RWPE2 (cell line): ENCODE measurements around the gene DPM2.

Experiments
- ATAC-seq: fragments of 200-7000 bp; cut with Tn5 transposase; 3 replicates; pipeline ENCODE4 v1.9.1; 2021; ENCODE audit warnings: low read depth
- DNase-seq: peaks from one replicate; pipeline ENCODE4 v3.0.0-alpha.2; 2020; ENCODE audit warnings: low spot score
- H3K27ac ChIP-seq: fragments of 450-650 bp; 2 replicates; pipeline ENCODE4 v1.5.1; 2017; ENCODE audit warnings: mild to moderate bottlenecking; ENCODE audit not compliant: poor library complexity, severe bottlenecking
- H3K27me3 ChIP-seq: fragments of 250-450 bp; sonication (Bioruptor Pico); 2 replicates; pipeline ENCODE4 v1.5.1; 2021; ENCODE audit warnings: mild to moderate bottlenecking, moderate library complexity; ENCODE audit not compliant: insufficient read depth, poor library complexity, severe bottlenecking
- H3K36me3 ChIP-seq: fragments of 250-450 bp; sonication (Bioruptor Pico); 2 replicates; pipeline ENCODE4 v1.5.1; 2020; ENCODE audit warnings: low read depth, mild to moderate bottlenecking, moderate library complexity
- H3K4me1 ChIP-seq: fragments of 250-450 bp; sonication (Bioruptor Pico); 2 replicates; pipeline ENCODE4 v1.5.1; 2021; ENCODE audit warnings: mild to moderate bottlenecking, moderate library complexity; ENCODE audit not compliant: insufficient read depth, poor library complexity, severe bottlenecking
- H3K4me3 ChIP-seq: fragments of 250-450 bp; sonication (Bioruptor Pico); 2 replicates; pipeline ENCODE4 v1.5.1; 2021; ENCODE audit warnings: mild to moderate bottlenecking, moderate library complexity; ENCODE audit not compliant: severe bottlenecking
- H3K9me3 ChIP-seq: fragments of 250-450 bp; sonication (Bioruptor Pico); 2 replicates; pipeline ENCODE4 v1.5.1; 2021; ENCODE audit warnings: mild to moderate bottlenecking, moderate library complexity; ENCODE audit not compliant: severe bottlenecking
- CTCF ChIP-seq: fragments of 450-650 bp; IDR thresholded peaks from one replicate; pipeline ENCODE4 v1.5.1; 2017; ENCODE audit warnings: mild to moderate bottlenecking, moderate library complexity; ENCODE audit not compliant: poor library complexity, severe bottlenecking

DPM2 gene

GRCh38 chr9:127918183-127919107, 19.2 kb downstream of the DPM2 start:
- no peaks in the 10 kb centered on the region for H3K9me3 ChIP-seq
- H3K27me3 ChIP-seq = no peaks in the 10 kb centered on the region
- ATAC-seq (no peak), DNase-seq (no peak)
- H3K36me3 ChIP-seq = peaks cover 7% of the 10 kb centered on the region
- peak; percentile 6 for TF ChIP-seq CTCF
- no peak overlapping the region for H3K4me3 ChIP-seq
- H3K27ac ChIP-seq = peak overlapping the region; percentile 73
- peaks cover 33% of the 10 kb centered on the region for H3K4me1 ChIP-seq

- no peak for TF ChIP-seq CTCF
- H3K27ac ChIP-seq = peak overlapping the region; percentile 73
- H3K27me3 ChIP-seq = no peaks in the 10 kb centered on the region
- DNase-seq (no peak), ATAC-seq (no peak)
- H3K36me3 ChIP-seq = peaks cover 11% of the 10 kb centered on the region
- peaks cover 31% of the 10 kb centered on the region for H3K4me1 ChIP-seq
- no peaks in the 10 kb centered on the region for H3K9me3 ChIP-seq
- no peak overlapping the region for H3K4me3 ChIP-seq
Observed at GRCh38 chr9:127917603-127918002, 20.1 kb downstream of the DPM2 start.

GRCh38 chr9:127916720-127917581, 20.7 kb downstream of the DPM2 start, which contains the start of gene ST6GALNAC4:
ST6GALNAC4 (minus strand) TSS chr9:127917041; CDS start chr9:127916419, 622 bp downstream.
- H3K4me3 ChIP-seq = peak within 1 kb of the TSS; percentile 46
- no peak for TF ChIP-seq CTCF
- no peaks in the 10 kb centered on the region for H3K9me3 ChIP-seq
- DNase-seq (no peak), ATAC-seq (peak; percentile 65)
- peaks cover 12% of the 10 kb centered on the region for H3K36me3 ChIP-seq
- peaks cover 31% of the 10 kb centered on the region for H3K4me1 ChIP-seq
- peak within 1 kb of the TSS; percentile 73 for H3K27ac ChIP-seq
- no peaks in the 10 kb centered on the region for H3K27me3 ChIP-seq

GRCh38 chr9:127915801-127916719, 21.6 kb downstream of the DPM2 start:
- ATAC-seq (no peak), DNase-seq (no peak)
- Histone ChIP-seq H3K9me3 (no peaks in the 10 kb centered on the region), H3K4me3 (peak overlapping the region; percentile 46), H3K4me1 (peaks cover 31% of the 10 kb centered on the region), H3K27ac (no peak overlapping the region), H3K27me3 (no peaks in the 10 kb centered on the region), H3K36me3 (peaks cover 19% of the 10 kb centered on the region)
- no peak for TF ChIP-seq CTCF
